Measurements from ENCODE around the gene CDK5RAP1.
"Not testable (repeated sequence)": the region's sequence is repeated elsewhere in the genome, so short reads cannot be mapped to it uniquely, and the experiment has no call there.

GRCh38 chr20:33423875-33424274, 22.6 kb upstream of the CDK5RAP1 start:
- not testable (repeated sequence) for TF ChIP-seq CTCF, EZH2, EZH2phosphoT487 (IDR thresholded peaks at IDR 0.05)
